HepG2 (cell line): Measurements from ENCODE around the gene GABBR2. TPM values are rescaled to one million over a fixed set of nuclear protein-coding genes. Genes with fewer than 3 reads are reported as not detected.

Source experiments
- ATAC-seq: fragments of 200-7000 bp; cut with Tn5 transposase; 3 replicates; pipeline ENCODE4 v1.9.1; 2020; ENCODE audit warnings: mild to moderate bottlenecking, moderate library complexity
- BruUV-seq: library from RNA; stranded (reverse); fragments of 400-500 nt; replicated peaks from 2 replicates; lab custom pipeline; 2021; lab: Mats Ljungman, UMichigan
- CTCF ChIA-PET: fragments of 300-600 bp; formaldehyde crosslinking; extraction: SDS; loops from one replicate; lab custom pipeline; 2021; ENCODE audit warnings: low total read pairs, inconsistent platforms, low intra/inter-chr PET ratio; lab: Yijun Ruan, JAX
- POLR2A ChIA-PET: fragments of 350-600 bp; sonication (Branson Sonifier 250); formaldehyde crosslinking; loops from one replicate; lab custom pipeline; 2020; ENCODE audit warnings: antibody characterized with exemption, inconsistent platforms; lab: Yijun Ruan, JAX
- DNase-seq: peaks from one replicate; pipeline ENCODE4 v3.0.0-alpha.2; 2015; ENCODE audit warnings: low spot score
- FAIRE-seq: peaks from 3 replicates; lab custom pipeline; 2011; peaks lifted over from hg19 to GRCh38; lab: Jason Lieb, UNC
- H2AFZ ChIP-seq: one replicate; pipeline ENCODE4 v1.6.1; 2011; ENCODE audit warnings: low read length, inconsistent platforms
- H3K27ac ChIP-seq: fragments of 300-600 bp; 3 replicates; pipeline ENCODE4 v1.8.0; 2011; ENCODE audit warnings: mixed run types, mild to moderate bottlenecking, mixed read lengths, low read length, inconsistent platforms; ENCODE audit not compliant: insufficient read depth; ENCODE audit errors: extremely low read length
- H3K27me3 ChIP-seq, 2 experiments: fragments of 200-600 bp in 1 of 2; 2 replicates in 1 of 2; 3 replicates in 1 of 2; pipeline versions ENCODE4 v1.6.0 to v1.8.0; 2011; ENCODE audit warnings: low read length in 2 of 2, mild to moderate bottlenecking in 2 of 2, moderate library complexity in 2 of 2, inconsistent platforms in 1 of 2; ENCODE audit not compliant: insufficient read depth in 2 of 2, control insufficient read depth in 1 of 2
- H3K36me3 ChIP-seq, 2 experiments: fragments of 200-600 bp in 1 of 2; replicated peaks in 1 of 2; 2 replicates in 1 of 2; 3 replicates in 1 of 2; pipeline versions ENCODE4 v1.5.1 to v1.8.0; 2011; ENCODE audit warnings: low read length in 2 of 2, inconsistent platforms in 1 of 2; ENCODE audit not compliant: insufficient read depth in 2 of 2, control insufficient read depth in 1 of 2
- H3K4me1 ChIP-seq: 2 replicates; pipeline ENCODE4 v1.5.1; 2012; ENCODE audit warnings: low read length, inconsistent platforms; ENCODE audit not compliant: insufficient read depth
- H3K4me2 ChIP-seq: 2 replicates; pipeline ENCODE4 v1.6.0; 2011; ENCODE audit warnings: low read depth, low read length, inconsistent platforms
- H3K4me3 ChIP-seq, 3 experiments: fragments of 200-600 bp in 1 of 3; sonication (generic), shearing (Covaris generic) in 1 of 3; replicated peaks in 1 of 3; 2 replicates each; pipeline ENCODE4 v1.5.1; 2011 to 2016; ENCODE audit warnings: low read length in 3 of 3, inconsistent platforms in 2 of 3, low read depth in 2 of 3, mild to moderate bottlenecking in 2 of 3, control low read depth in 1 of 3, mixed read lengths in 1 of 3; ENCODE audit not compliant: insufficient read depth in 1 of 3
- H3K79me2 ChIP-seq: one replicate; pipeline ENCODE4 v1.6.1; 2011; ENCODE audit warnings: low read length, inconsistent platforms; ENCODE audit not compliant: insufficient read depth
- H3K9ac ChIP-seq: 2 replicates; pipeline ENCODE4 v1.6.0; 2011; ENCODE audit warnings: mild to moderate bottlenecking, low read depth, low read length, inconsistent platforms; ENCODE audit not compliant: insufficient read depth
- H3K9me3 ChIP-seq: 2 replicates; pipeline ENCODE4 v1.5.1; 2012; ENCODE audit warnings: mild to moderate bottlenecking, low read length
- H4K20me1 ChIP-seq: 2 replicates; pipeline ENCODE4 v1.6.0; 2011; ENCODE audit warnings: inconsistent platforms, mild to moderate bottlenecking, low read length, moderate library complexity; ENCODE audit not compliant: insufficient read depth
- ATF5 ChIP-seq: sonication (generic); formaldehyde crosslinking; IDR thresholded peaks from 2 replicates; pipeline ENCODE4 v1.4.0; 2020; ENCODE audit warnings: mild to moderate bottlenecking, low read depth, missing genetic modification reagents
- FIP1L1 ChIP-seq: fragments of 200-400 bp; formaldehyde crosslinking; IDR thresholded peaks from 2 replicates; pipeline ENCODE4 v1.6.1; 2018; ENCODE audit warnings: low read depth, mild to moderate bottlenecking, low read length, moderate library complexity, borderline replicate concordance; ENCODE audit not compliant: insufficient read depth
- HNF1B ChIP-seq: sonication (generic); formaldehyde crosslinking; IDR thresholded peaks from 2 replicates; pipeline ENCODE4 v1.5.1; 2020; ENCODE audit warnings: mild to moderate bottlenecking, moderate library complexity, missing genetic modification reagents
- JUND ChIP-seq: sonication (generic); formaldehyde crosslinking; IDR thresholded peaks from 2 replicates; pipeline ENCODE4 v1.8.0; 2022; ENCODE audit warnings: mild to moderate bottlenecking, missing genetic modification reagents
- KDM2A ChIP-seq: sonication (generic); formaldehyde crosslinking; IDR thresholded peaks from 2 replicates; pipeline ENCODE4 v1.4.0; 2020; ENCODE audit warnings: low read depth, missing genetic modification reagents, borderline replicate concordance
- TBL1XR1 ChIP-seq: fragments of 150-350 bp; IDR thresholded peaks from 2 replicates; pipeline ENCODE4 v1.6.1; 2014; ENCODE audit warnings: borderline replicate concordance, low read length; ENCODE audit not compliant: partially characterized antibody
- YY1 ChIP-seq: IDR thresholded peaks from 2 replicates; pipeline ENCODE4 v1.6.1; 2011; ENCODE audit warnings: low read length, low read depth, moderate library complexity, mild to moderate bottlenecking; ENCODE audit not compliant: insufficient read depth, insufficient replicate concordance
- ZSCAN9 ChIP-seq: IDR thresholded peaks from 2 replicates; pipeline ENCODE4 v1.6.1; 2016; ENCODE audit warnings: borderline replicate concordance
- WGBS: methylation state at CpG from one replicate; pipeline ENCODE4 v1.1.6; 2017; ENCODE audit warnings: low lambda C conversion rate; 5-methylcytosine and 5-hydroxymethylcytosine counted together
- in situ Hi-C: cut with HindIII; loops from 2 replicates; pipeline ENCODE4 v1.10.0; 2017; ENCODE audit warnings: low pct_unique_long_range_greater_than_20kb; ENCODE audit not compliant: extremely low pct_ligation_motif_present
- intact Hi-C: fragments of 100-400 bp; cut with micrococcal nuclease; formaldehyde crosslinking; loops from one replicate; pipeline ENCODE4 v1.10.0; 2022; ENCODE audit not compliant: unreplicated experiment
- polyA plus RNA-seq, 8 experiments: library from polyadenylated mRNA; depleted of rRNA in 3 of 8; stranded (reverse) in 7 of 8; unstranded in 1 of 8; fragments of >200 nt; fragmentation: Illumina TruSeq in 4 of 8; extraction: Trizol in 4 of 8; gene quantifications; 2 replicates each; pipeline versions ENCODE4 v1.2.1 to v1.2.3, GENCODE V29; 2011 to 2016; ENCODE audit warnings: low read depth in 4 of 8, missing spikeins in 1 of 8, mixed read lengths in 1 of 8; ENCODE audit not compliant: insufficient read depth in 1 of 8
- total RNA-seq, 5 experiments: library from RNA; depleted of rRNA; stranded (reverse); fragments of >200 nt; fragmentation: Illumina TruSeq; extraction: Trizol; gene quantifications; 2 replicates each; pipeline ENCODE4 v1.2.3, GENCODE V29; 2016; ENCODE audit warnings: low read depth in 1 of 5
- TF ChIP-seq, protein P1 (sequence below): sonication (generic); formaldehyde crosslinking; IDR thresholded peaks from 2 replicates; pipeline ENCODE4 v1.4.0; 2020; ENCODE audit warnings: mild to moderate bottlenecking, missing genetic modification reagents, borderline replicate concordance
- TF ChIP-seq, protein P2 (sequence below): sonication (generic); formaldehyde crosslinking; IDR thresholded peaks from 2 replicates; pipeline ENCODE4 v1.4.0; 2020; ENCODE audit warnings: missing genetic modification reagents, borderline replicate concordance
- TF ChIP-seq, protein P3 (sequence below): sonication (generic); formaldehyde crosslinking; IDR thresholded peaks from 2 replicates; pipeline ENCODE4 v1.4.0; 2020; ENCODE audit warnings: mild to moderate bottlenecking, missing genetic modification reagents

GABBR2 gene
- total and polyA plus RNA-seq, 2 of the 13 experiments (the other 11 are each of a cell fraction or from before 2014, with no cell fraction given): 0.02 TPM; not detected in 1

DNA sequence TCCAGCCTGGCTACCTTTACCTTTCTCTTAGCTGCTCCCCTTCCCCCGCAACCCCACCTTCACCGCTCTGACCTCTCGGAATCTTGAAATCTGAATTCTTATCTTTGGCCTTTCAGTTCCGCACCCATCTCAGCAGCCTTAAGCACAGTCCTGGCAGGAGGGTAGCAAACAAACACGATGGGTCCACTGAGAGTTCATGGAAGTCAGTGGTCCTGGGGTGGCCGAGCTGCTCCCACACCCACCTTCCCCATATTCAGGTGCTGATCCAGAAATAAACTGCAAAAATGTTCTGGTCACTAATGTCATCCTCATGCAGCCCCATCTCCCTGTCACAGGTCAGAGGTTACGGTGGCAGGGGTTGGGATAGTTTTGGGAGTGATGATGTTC, 393.7 kb downstream of the GABBR2 start:
- CTCF ChIA-PET: interaction anchor here (1.5 to 1.7 kb wide), 3 partner anchors 461 to 481 kb away, joined by 5 to 21 read pairs (median 6); partner anchors contain the start of gene ANKS6
- FAIRE-seq (no peak), DNase-seq (no peak), ATAC-seq (no peak)
- Histone ChIP-seq H3K36me3 (no peaks in the 10 kb centered on the region), H3K4me3 (no peak overlapping the region), H3K4me1 (no peaks in the 10 kb centered on the region), H3K4me2 (no peak overlapping the region), H3K27me3 (peaks cover 0 to 12% of the 10 kb centered on the region in 2 experiments; a peak in 3 of 5 replicates), H3K9ac (no peak overlapping the region), H3K27ac (no peak overlapping the region), H3K79me2 (no peaks in the 10 kb centered on the region), H3K9me3 (no peaks in the 10 kb centered on the region), H2AFZ (no peak overlapping the region), H4K20me1 (no peaks in the 10 kb centered on the region)
- in situ Hi-C loops: loop anchor here (5.0 to 10.0 kb wide), 2 partner anchors 390 to 462 kb away; partner anchors contain the start of gene GABBR2
- WGBS: 45% methylated on average over 7 of the region's 7 CpGs
- intact Hi-C loops: loop anchor here (1.0 kb wide), 2 partner anchors 392 to 461 kb away; no protein-coding TSS in a partner anchor
- BruUV-seq: no TSS peak
- POLR2A ChIA-PET: no interaction called here
- no peak for TF ChIP-seq JUND (CRISPR knock-in tag)
- TF ChIP-seq, protein P1, sequence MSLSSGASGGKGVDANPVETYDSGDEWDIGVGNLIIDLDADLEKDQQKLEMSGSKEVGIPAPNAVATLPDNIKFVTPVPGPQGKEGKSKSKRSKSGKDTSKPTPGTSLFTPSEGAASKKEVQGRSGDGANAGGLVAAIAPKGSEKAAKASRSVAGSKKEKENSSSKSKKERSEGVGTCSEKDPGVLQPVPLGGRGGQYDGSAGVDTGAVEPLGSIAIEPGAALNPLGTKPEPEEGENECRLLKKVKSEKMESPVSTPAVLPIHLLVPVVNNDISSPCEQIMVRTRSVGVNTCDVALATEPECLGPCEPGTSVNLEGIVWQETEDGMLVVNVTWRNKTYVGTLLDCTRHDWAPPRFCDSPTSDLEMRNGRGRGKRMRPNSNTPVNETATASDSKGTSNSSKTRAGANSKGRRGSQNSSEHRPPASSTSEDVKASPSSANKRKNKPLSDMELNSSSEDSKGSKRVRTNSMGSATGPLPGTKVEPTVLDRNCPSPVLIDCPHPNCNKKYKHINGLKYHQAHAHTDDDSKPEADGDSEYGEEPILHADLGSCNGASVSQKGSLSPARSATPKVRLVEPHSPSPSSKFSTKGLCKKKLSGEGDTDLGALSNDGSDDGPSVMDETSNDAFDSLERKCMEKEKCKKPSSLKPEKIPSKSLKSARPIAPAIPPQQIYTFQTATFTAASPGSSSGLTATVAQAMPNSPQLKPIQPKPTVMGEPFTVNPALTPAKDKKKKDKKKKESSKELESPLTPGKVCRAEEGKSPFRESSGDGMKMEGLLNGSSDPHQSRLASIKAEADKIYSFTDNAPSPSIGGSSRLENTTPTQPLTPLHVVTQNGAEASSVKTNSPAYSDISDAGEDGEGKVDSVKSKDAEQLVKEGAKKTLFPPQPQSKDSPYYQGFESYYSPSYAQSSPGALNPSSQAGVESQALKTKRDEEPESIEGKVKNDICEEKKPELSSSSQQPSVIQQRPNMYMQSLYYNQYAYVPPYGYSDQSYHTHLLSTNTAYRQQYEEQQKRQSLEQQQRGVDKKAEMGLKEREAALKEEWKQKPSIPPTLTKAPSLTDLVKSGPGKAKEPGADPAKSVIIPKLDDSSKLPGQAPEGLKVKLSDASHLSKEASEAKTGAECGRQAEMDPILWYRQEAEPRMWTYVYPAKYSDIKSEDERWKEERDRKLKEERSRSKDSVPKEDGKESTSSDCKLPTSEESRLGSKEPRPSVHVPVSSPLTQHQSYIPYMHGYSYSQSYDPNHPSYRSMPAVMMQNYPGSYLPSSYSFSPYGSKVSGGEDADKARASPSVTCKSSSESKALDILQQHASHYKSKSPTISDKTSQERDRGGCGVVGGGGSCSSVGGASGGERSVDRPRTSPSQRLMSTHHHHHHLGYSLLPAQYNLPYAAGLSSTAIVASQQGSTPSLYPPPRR (CRISPR knock-in tag): no peak
- TF ChIP-seq HNF1B (CRISPR knock-in tag): no peak
- no peak for TF ChIP-seq ATF5 (CRISPR knock-in tag)
- no peak for TF ChIP-seq FIP1L1
- TF ChIP-seq TBL1XR1: no peak
- no peak for TF ChIP-seq ZSCAN9 (CRISPR knock-in tag)
- TF ChIP-seq, protein P2, sequence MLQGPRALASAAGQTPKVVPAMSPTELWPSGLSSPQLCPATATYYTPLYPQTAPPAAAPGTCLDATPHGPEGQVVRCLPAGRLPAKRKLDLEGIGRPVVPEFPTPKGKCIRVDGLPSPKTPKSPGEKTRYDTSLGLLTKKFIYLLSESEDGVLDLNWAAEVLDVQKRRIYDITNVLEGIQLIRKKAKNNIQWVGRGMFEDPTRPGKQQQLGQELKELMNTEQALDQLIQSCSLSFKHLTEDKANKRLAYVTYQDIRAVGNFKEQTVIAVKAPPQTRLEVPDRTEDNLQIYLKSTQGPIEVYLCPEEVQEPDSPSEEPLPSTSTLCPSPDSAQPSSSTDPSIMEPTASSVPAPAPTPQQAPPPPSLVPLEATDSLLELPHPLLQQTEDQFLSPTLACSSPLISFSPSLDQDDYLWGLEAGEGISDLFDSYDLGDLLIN (CRISPR knock-in tag): no peak
- TF ChIP-seq YY1: no peak
- TF ChIP-seq KDM2A (CRISPR knock-in tag): no peak
- TF ChIP-seq, protein P3, sequence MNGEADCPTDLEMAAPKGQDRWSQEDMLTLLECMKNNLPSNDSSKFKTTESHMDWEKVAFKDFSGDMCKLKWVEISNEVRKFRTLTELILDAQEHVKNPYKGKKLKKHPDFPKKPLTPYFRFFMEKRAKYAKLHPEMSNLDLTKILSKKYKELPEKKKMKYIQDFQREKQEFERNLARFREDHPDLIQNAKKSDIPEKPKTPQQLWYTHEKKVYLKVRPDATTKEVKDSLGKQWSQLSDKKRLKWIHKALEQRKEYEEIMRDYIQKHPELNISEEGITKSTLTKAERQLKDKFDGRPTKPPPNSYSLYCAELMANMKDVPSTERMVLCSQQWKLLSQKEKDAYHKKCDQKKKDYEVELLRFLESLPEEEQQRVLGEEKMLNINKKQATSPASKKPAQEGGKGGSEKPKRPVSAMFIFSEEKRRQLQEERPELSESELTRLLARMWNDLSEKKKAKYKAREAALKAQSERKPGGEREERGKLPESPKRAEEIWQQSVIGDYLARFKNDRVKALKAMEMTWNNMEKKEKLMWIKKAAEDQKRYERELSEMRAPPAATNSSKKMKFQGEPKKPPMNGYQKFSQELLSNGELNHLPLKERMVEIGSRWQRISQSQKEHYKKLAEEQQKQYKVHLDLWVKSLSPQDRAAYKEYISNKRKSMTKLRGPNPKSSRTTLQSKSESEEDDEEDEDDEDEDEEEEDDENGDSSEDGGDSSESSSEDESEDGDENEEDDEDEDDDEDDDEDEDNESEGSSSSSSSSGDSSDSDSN (CRISPR knock-in tag): no peak
